MCF 10A (cell line): ENCODE data around the gene RABGAP1L. TPM values are rescaled to one million over a fixed set of nuclear protein-coding genes. Genes with fewer than 3 reads are reported as not detected.
"Not testable (repeated sequence)": the region's sequence is repeated elsewhere in the genome, so short reads cannot be mapped to it uniquely, and the experiment has no call there.

Experiments
- BruUV-seq: library from RNA; stranded (reverse); fragments of 400-500 nt; replicated peaks from 2 replicates; lab custom pipeline; 2021; lab: Mats Ljungman, UMichigan
- CTCF ChIA-PET: fragments of 300-600 bp; sonication (Branson Sonifier 250); formaldehyde crosslinking; extraction: SDS; loops from one replicate; lab custom pipeline; 2021; ENCODE audit warnings: antibody characterized with exemption, inconsistent platforms; lab: Yijun Ruan, JAX
- POLR2A ChIA-PET: fragments of 300-600, 350-650 bp; sonication (Branson Sonifier 250); formaldehyde crosslinking; extraction: SDS; loops from one replicate; lab custom pipeline; 2020; ENCODE audit warnings: antibody characterized with exemption, inconsistent platforms; lab: Yijun Ruan, JAX
- DNase-seq: peaks from one replicate; pipeline ENCODE4 v3.0.0-alpha.2; 2018; ENCODE audit not compliant: unreplicated experiment
- H3K27ac Mint-ChIP-seq: one replicate; pipeline ENCODE4 v1.8.0; 2022; ENCODE audit warnings: mild to moderate bottlenecking, low read depth, mixed read lengths; ENCODE audit not compliant: unreplicated experiment
- H3K27me3 Mint-ChIP-seq: one replicate; pipeline ENCODE4 v1.8.0; 2022; ENCODE audit warnings: mixed read lengths; ENCODE audit not compliant: insufficient read depth, unreplicated experiment
- H3K36me3 Mint-ChIP-seq: one replicate; pipeline ENCODE4 v1.8.0; 2022; ENCODE audit warnings: mild to moderate bottlenecking, moderate library complexity, mixed read lengths; ENCODE audit not compliant: insufficient read depth, unreplicated experiment
- H3K4me1 Mint-ChIP-seq: one replicate; pipeline ENCODE4 v1.8.0; 2022; ENCODE audit warnings: mixed read lengths; ENCODE audit not compliant: insufficient read depth, unreplicated experiment
- H3K4me3 Mint-ChIP-seq: one replicate; pipeline ENCODE4 v1.8.0; 2022; ENCODE audit warnings: mild to moderate bottlenecking, moderate library complexity, mixed read lengths; ENCODE audit not compliant: unreplicated experiment
- H3K9me3 Mint-ChIP-seq: one replicate; pipeline ENCODE4 v1.8.0; 2022; ENCODE audit warnings: mixed read lengths; ENCODE audit not compliant: unreplicated experiment
- CTCF ChIP-seq: fragments of 200-600 bp; IDR thresholded peaks from one replicate; pipeline ENCODE4 v1.8.0; 2022; ENCODE audit warnings: antibody characterized with exemption, mild to moderate bottlenecking; ENCODE audit not compliant: unreplicated experiment
- intact Hi-C: fragments of 100-400 bp; cut with micrococcal nuclease; formaldehyde crosslinking; loops from 2 replicates; pipeline ENCODE4 v1.14.1; 2022
- total RNA-seq: library from RNA; stranded (reverse); gene quantifications from 2 replicates; pipeline ENCODE4 v1.2.3, GENCODE V29; 2022

Gene RABGAP1L
- total RNA-seq, 1 experiment from 2014 or later: 18.2 TPM

- H3K27me3 Mint-ChIP-seq: no peaks in the 10 kb centered on the region
- no TSS peak for BruUV-seq
- CTCF ChIA-PET: no interaction called here
- intact Hi-C loops: no loop called here
- H3K27ac Mint-ChIP-seq: no peak overlapping the region
- no peak for DNase-seq
- no peak for TF ChIP-seq CTCF
- H3K4me1 Mint-ChIP-seq: no peaks in the 10 kb centered on the region
- peaks cover 4% of the 10 kb centered on the region for H3K36me3 Mint-ChIP-seq
- H3K4me3 Mint-ChIP-seq: no peak overlapping the region
- POLR2A ChIA-PET: no interaction called here
- peaks cover 34% of the 10 kb centered on the region for H3K9me3 Mint-ChIP-seq
These were observed 155.1 kb downstream of the RABGAP1L start for GRCh38 chr1:174314433-174314832.

GRCh38 chr1:174315239-174315638 lies 155.9 kb downstream of the RABGAP1L start:
- H3K36me3 Mint-ChIP-seq: peaks cover 4% of the 10 kb centered on the region
- no TSS peak for BruUV-seq
- intact Hi-C loops: no loop called here

GRCh38 chr1:174320897-174321296 lies 161.6 kb downstream of the RABGAP1L start:
- H3K27me3 Mint-ChIP-seq, BruUV-seq, H3K27ac Mint-ChIP-seq, DNase-seq, CTCF ChIA-PET, intact Hi-C loops, H3K4me3 Mint-ChIP-seq, H3K4me1 Mint-ChIP-seq, H3K36me3 Mint-ChIP-seq: not testable (repeated sequence)
- H3K9me3 Mint-ChIP-seq: peaks cover 18% of the 10 kb centered on the region
- POLR2A ChIA-PET: interaction anchor here (0.6 kb wide), 1 partner anchor 12 kb away, joined by 3 read pairs; no protein-coding TSS in a partner anchor

More at GRCh38 chr1:174315239-174315638, 155.9 kb downstream of the RABGAP1L start:
- no peak overlapping the region for H3K4me3 Mint-ChIP-seq
- H3K27me3 Mint-ChIP-seq: no peaks in the 10 kb centered on the region
- ChIA-PET CTCF (interaction anchor here (1.0 kb wide), 1 partner anchor 91 kb away, joined by 3 read pairs; no protein-coding TSS in a partner anchor), POLR2A (no interaction called here)
- H3K4me1 Mint-ChIP-seq: no peaks in the 10 kb centered on the region
- TF ChIP-seq CTCF: no peak
- no peak overlapping the region for H3K27ac Mint-ChIP-seq
- no peak for DNase-seq
- peaks cover 34% of the 10 kb centered on the region for H3K9me3 Mint-ChIP-seq

GRCh38 chr1:174322202-174322862 lies 163.0 kb downstream of the RABGAP1L start:
- Mint-ChIP-seq H3K36me3 (no peaks in the 10 kb centered on the region), H3K4me3 (no peak overlapping the region), H3K27me3 (no peaks in the 10 kb centered on the region), H3K27ac (no peak overlapping the region), H3K4me1 (peaks cover 7% of the 10 kb centered on the region), H3K9me3 (peaks cover 24% of the 10 kb centered on the region)
- BruUV-seq: no TSS peak
- ChIA-PET CTCF (interaction anchor here (0.9 kb wide), 1 partner anchor 30 kb away, joined by 3 read pairs; no protein-coding TSS in a partner anchor), POLR2A (interaction anchor here (0.6 kb wide), 1 partner anchor 75 kb away, joined by 3 read pairs; no protein-coding TSS in a partner anchor)
- no peak for TF ChIP-seq CTCF
- intact Hi-C loops: no loop called here
- peak; percentile 8 for DNase-seq
